Middle frontal gyrus (tissue), 1 donor: ENCODE results near the gene BDKRB2.

ENCODE experiments used
- DNase-seq: peaks from one replicate; pipeline ENCODE4 v3.0.0-alpha.2; 2015; ENCODE audit warnings: low spot score; ENCODE audit errors: extremely low spot score

Gene BDKRB2

GRCh38 chr14:96176275-96176674 lies 28.4 kb upstream of the BDKRB2 start:
- no peak for DNase-seq

GRCh38 chr14:96176811-96177211 lies 27.8 kb upstream of the BDKRB2 start:
- no peak for DNase-seq

GRCh38 chr14:96177766-96178375 lies 26.8 kb upstream of the BDKRB2 start:
- DNase-seq: no peak

GRCh38 chr14:96178461-96179321 lies 25.9 kb upstream of the BDKRB2 start:
- no peak for DNase-seq

- no peak for DNase-seq
These were observed 24.4 kb upstream of the BDKRB2 start for GRCh38 chr14:96180043-96180874.

GRCh38 chr14:96181186-96182056 lies 23.2 kb upstream of the BDKRB2 start:
- no peak for DNase-seq

GRCh38 chr14:96182546-96182945 lies 22.1 kb upstream of the BDKRB2 start:
- no peak for DNase-seq

GRCh38 chr14:96184737-96185136 lies 19.9 kb upstream of the BDKRB2 start:
- no peak for DNase-seq

- DNase-seq: no peak
These were observed 17.2 kb upstream of the BDKRB2 start for GRCh38 chr14:96187216-96188031.

GRCh38 chr14:96189281-96189711 lies 15.3 kb upstream of the BDKRB2 start:
- no peak for DNase-seq

- no peak for DNase-seq
These were observed 13.3 kb upstream of the BDKRB2 start for GRCh38 chr14:96191353-96191752.

- DNase-seq: no peak
These were observed 12.7 kb upstream of the BDKRB2 start for GRCh38 chr14:96191841-96192462.

- DNase-seq: no peak
These were observed 11.4 kb upstream of the BDKRB2 start for GRCh38 chr14:96192975-96193805.

GRCh38 chr14:96194262-96194656 lies 10.4 kb upstream of the BDKRB2 start:
- DNase-seq: no peak

GRCh38 chr14:96194657-96195431 lies 9.8 kb upstream of the BDKRB2 start:
- no peak for DNase-seq

- DNase-seq: no peak
These were observed 9.1 kb upstream of the BDKRB2 start for GRCh38 chr14:96195441-96196081.

- DNase-seq: no peak
These were observed 7.3 kb upstream of the BDKRB2 start for GRCh38 chr14:96197163-96197852.
